Activated naive CD4-positive, alpha-beta T cell treated with Interleukin-2 at 50 U/mL for 16 hours (primary cell): ENCODE data around the gene IQGAP2.

Source experiments
- DNase-seq: peaks from one replicate; pipeline ENCODE4 v3.0.0-alpha.2; 2020

Gene IQGAP2

DNA sequence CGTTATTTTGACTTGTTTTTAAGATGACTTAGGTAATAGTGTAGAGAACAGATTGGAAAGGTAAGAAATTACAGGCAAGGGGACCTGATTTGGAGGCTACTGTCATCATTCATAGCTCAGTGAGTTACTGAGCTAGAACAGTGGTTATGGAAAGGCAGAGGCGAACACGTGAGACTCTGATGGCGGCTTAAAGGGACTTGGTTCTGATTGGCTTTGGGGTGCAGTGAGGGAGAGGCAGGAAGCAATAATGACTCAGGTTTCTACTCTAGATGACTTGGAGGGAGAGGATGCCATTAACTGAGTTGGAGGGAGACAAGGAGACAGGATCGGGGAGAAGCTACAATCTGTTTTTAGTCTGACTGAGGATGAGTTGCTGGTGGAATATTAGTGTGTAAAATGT, 217.1 kb downstream of the IQGAP2 start:
- no peak for DNase-seq

DNA sequence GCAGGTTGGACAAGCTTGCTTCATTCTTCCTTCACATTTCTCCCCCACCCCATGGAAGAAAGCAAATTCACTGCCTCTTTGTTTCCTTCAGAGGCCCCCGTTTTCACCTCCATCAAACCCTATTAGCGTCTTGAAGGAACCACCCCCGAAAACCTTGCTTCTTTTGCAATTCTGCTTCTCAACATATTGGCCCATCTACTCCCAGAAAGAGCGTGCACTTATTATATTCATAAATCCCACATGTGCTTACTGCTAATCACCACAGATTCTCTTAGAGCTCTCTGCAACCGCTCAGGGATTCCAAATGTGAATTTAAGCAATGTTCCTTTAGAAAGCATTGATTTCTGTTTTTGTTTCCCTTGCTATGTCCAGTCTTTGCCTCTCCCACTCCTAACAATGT, 219.0 kb downstream of the IQGAP2 start:
- DNase-seq: no peak

DNA sequence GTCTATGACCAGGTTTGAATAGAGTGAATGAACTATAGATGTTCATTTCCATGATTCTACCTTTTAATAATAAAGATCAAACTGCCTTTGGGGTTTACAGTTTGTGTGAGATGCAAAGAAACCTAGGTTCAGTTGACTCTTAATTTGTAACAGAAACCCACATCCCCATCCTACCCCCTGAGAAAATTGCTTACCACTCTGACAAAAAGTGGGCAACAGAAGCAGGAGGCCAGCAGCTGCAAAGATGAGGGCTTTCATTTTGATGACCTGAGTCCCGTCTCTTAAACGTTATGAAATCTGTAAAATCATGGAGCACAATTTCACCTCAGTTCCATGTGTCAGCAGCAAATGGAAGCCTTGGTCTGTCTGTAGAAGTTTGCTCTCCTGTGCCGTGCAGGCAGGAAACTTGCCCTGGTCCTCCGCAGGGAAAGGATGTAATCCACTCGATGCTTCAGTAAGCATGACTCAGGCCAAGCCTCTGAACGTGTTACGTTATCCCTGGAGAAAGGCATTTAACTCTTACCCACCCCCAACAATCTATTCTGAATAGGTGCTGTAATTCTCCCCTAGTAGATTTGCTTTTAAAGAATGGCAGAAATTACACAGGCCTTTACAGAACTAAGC, 220.0 kb downstream of the IQGAP2 start, which contains the start of gene F2RL2:
Gene F2RL2 (minus strand): TSS at position 431 of the 624 bp plus-strand sequence. CDS start 173 bp downstream, at position 258.
- no peak for DNase-seq

DNA sequence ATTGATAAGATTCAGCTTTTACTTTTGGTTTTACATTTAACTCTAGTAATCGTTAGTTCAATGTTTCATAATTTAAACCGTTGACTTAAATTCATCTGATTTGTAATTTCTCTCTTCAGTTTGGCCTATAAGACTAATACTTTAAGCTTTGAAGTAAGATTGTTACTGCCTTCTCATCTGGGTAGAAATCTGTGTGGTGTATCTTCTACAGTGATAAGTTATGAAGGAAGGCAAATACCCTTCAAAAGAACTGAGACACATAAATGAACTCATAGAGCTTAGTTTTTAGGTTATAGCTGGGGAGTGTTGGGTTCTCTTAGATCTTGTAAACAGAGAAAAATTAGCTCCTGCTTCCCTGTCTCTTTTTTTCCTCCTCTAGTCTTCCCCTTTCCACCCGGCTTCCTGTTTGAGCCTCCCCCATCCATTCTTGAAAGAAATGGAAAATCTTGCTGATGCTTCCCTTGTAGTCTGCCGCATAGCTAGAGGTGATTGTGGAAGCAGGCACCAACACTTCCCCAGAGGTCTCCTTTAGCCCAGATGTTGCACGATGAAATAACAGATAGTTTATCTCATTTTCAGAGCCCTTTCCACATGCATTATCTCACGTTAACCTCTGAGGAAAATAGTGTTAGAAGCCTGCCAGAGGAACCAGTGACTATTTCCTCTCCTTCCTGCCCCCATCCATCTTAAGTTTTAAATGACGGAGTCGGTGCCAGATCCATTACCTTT, 222.2 kb downstream of the IQGAP2 start:
- no peak for DNase-seq

- no peak for DNase-seq
Observed at GRCh38 chr5:76626738-76627137, 223.7 kb downstream of the IQGAP2 start.

DNA sequence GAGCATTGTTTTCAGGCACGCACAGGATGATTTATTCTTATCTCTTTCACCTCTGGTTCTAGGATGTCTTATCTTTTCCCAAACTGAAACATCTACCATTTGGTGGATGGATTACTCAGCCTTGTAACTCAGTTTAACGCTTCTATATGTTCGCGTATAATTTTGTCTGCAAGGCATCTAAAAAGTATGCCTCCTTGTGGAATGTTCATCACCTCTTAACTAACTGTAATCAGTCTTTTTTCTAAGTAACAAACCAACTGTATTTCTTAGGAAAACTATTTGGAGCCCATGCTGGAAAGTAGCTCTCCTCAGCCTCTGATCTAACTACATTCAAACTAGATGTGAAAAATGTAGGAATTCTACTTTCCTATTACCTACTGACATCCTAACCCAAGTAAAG, 231.6 kb downstream of the IQGAP2 start:
- DNase-seq: no peak

GRCh38 chr5:76637490-76637889, 234.4 kb downstream of the IQGAP2 start:
- DNase-seq: no peak

DNA sequence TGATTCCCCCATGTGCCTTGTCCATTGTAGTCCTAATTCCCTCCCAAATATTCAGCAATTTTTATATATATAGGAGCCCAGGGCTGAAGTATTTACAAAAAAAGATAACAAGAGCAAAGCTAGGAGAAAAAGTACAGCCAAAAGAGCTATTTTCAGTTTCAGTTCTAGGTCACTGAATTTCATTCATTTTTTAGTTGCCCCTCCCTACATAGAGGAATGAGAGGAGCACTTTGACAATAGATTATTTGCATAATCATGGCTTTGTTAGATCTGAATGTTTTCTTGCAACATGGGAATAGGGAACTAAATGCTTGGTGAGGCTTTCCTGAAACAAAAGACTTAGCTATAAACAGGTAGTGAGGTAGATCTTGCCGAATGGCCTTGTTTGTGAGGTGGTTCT, 235.4 kb downstream of the IQGAP2 start:
- no peak for DNase-seq

DNA sequence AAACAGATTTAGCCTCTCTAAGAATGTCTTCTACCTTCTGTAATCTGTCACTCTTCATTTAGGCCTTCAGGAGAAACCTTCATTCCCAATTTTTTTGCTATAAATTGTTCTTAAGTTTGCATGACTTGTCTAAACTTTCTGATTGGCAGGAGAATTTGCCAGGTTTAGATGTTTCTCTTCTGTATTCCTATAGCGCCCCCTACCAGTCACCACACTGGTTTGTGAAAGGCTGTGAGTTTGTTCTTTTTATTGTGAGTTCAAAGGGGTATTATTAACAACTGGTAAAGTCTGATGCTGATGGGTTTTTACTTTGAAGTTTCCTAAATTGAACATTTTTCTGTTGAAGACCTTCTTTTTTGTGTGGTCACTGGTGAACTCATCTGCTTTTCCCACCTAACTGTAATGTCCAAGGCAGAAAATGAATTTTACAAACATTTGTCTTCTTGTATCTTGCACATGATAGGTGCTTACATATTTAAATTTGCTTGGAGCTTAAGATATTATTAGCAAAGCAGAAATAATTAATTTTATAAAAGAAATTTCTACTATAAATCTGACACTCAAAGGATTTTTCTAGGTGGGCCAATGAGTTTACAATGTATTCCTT, 238.5 kb downstream of the IQGAP2 start:
- DNase-seq: peak; percentile 59

DNA sequence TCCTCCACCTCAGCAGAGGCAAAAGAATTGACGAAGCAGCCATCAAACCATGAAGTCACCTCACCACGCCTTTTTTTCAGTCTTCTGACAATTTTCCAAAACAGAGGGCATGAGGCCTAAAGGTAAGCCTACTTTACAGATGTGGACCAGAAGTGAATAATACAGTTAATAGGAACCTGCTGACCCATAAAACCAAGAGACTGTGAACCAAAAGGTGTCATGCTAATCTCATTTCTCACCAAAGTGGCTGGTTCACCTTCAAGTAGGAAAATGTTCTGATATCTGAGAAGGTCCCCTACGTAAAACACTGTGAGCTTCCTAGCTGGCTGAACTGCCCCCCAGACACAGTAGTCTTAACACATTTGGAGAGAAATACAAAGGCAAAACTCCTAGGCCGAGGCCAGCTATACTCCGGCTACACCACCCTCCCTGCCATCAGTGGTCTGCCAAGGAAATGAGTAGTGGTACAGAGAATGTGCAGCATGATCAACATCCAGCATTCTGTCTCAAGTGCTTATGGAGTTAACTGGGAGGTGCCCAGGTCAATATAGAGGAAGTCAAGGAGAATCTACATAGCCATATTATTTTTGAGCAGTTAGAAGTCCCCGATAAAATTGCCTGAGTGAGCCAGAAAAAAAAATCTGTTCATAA, 239.4 kb downstream of the IQGAP2 start:
- DNase-seq: no peak

DNA sequence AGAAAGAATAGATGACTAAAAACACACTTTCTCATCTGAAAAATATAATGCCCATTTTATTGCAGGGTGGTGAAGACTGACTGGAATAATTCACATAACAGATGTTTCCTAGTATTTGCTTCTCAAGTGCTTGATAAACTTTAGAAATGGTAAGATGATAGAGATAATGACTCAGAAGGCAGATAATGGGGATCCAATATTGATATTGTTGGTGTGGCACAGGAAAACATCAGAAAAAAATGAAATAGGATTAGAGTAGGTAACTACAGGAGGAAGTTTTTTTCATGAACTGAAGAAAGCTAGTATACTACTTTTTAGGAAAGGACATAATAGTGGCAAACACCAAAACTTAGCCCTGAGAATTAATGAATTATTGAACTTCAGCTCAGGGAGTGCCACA, 240.3 kb downstream of the IQGAP2 start:
- no peak for DNase-seq

DNA sequence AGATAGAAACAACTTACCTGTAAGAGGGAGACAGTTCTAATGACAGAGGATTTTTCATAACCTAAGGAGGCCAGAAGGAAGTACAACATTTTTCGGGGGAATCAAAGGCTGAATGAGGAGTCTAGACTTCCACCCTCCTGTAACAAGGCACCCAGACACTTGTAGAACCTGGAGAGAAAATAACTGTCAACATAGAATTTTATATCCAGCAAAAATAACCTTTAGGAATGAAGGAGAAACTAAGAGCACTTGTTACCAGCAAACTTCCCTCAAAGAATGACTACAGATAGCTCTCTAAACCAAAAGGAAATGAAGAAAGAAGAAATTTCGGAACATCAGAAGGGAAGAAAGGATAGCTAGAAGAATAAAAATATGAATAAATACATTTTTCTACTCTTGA, 246.1 kb downstream of the IQGAP2 start:
- DNase-seq: no peak

- no peak for DNase-seq
Observed at GRCh38 chr5:76652809-76653414, 249.8 kb downstream of the IQGAP2 start.

DNA sequence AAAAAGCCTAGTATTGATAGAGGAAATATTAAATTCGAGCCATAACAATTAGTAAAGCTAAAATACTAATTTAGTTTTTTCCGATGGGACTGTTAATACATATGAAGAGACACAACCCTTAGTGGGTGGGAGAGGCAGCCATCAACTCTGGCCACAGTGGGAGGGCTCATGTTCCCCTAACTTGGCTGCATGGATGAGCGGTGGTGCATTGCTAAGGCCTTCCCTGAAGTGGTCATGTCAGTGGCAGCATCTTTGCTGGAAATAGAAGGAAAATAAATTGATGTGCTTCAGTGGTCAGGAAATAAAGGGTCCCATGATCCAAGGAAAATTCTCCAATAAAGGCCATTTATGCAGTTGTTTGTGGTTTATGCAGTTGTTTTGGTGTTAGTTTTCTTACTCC, 254.0 kb downstream of the IQGAP2 start:
- no peak for DNase-seq

- no peak for DNase-seq
Observed at GRCh38 chr5:76657683-76658311, 254.7 kb downstream of the IQGAP2 start.

DNA sequence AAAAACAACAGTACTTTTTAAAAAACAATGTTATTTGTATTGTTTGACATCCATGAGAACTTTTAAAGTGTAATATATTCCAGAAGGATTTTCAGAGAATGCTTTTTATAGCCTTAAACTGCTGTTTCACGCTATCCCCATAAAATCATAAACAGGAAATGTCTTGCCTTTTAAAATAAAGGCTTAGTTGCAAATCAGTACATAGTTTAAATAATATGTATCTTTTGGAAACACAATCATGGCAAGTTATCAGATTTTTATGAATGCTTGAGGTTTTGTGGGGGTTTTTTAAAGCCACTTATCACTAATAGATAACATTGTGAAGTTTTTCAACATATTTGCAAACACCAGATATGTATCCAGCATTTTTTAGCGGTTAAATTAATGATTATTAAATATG, 257.3 kb downstream of the IQGAP2 start:
- DNase-seq: no peak

DNA sequence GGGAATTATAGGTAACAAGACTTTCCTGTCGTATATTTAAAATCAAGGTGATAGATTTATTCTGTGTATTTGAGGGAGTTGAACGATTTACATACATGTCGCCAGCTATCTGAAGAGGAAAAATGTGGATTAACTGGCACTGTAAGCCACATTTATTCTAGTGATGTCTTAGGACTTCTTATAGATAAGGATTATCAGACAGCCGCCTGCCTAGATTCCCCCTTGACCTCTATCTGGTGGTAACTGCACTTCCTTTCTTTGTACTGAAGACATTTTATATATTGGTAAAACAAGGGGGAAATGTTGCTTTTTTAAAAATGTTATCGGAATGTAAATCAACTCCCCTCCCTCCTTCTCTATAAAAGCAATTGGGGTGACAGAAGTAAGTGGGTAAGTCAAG, 259.4 kb downstream of the IQGAP2 start:
- no peak for DNase-seq

DNA sequence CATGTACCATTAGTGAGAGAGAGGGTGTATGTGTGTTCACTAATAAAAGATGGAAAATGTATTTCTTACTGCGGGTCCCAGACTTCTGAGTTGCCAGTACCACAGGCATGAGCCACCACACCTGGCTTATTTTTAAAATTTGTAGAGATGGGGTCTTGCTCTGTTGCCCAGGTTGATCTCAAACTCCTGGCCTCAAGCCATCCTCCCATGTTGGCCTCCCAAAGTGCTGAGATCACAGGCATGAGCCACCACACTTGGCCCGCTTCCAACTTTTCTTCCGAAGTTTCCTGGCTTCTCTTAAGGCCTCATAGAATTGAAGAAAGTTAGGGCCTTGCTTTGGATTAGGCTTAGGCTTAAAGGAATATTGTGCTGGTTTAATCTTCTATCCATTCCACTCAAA, 260.5 kb downstream of the IQGAP2 start:
- DNase-seq: no peak

DNA sequence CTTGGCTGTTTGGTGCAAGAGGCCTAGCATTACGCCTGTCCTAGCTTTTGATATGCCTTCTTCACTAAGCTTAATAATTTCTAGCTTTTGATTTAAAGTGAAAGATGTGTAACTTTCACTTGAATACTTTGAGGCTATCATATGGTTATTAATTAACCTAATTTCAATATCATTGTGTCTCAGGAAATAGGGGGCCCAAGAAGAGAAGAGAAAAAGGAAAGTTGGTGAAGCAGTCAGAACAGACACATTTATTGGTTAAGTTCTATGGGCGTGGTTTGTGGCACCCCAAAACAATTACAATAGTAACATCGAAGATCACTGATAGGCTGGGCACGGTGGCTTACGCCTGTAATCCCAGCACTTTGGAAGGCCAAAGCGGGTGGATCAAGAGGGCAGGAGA, 261.0 kb downstream of the IQGAP2 start:
- no peak for DNase-seq

DNA sequence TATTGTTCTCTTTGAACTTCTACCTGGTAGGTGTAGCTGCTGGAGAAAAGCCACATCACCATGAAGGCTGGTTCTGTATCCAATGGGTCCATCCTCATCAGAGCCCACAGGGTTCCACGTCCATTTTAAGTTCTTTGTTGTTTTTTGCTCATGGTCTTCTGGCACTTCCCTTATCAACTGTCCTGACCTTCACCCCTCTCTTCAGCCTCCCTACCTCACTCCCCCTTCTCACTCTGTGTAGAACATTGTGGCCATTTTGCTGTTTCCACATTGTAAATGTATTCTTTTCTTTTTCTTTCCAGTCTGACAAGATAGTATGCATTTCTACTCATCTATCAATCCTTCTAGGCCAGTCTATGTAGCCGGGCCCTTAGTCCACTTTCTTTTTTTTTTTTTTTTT, 264.4 kb downstream of the IQGAP2 start:
- no peak for DNase-seq

GRCh38 chr5:76669245-76669644, 266.2 kb downstream of the IQGAP2 start:
- DNase-seq: no peak

DNA sequence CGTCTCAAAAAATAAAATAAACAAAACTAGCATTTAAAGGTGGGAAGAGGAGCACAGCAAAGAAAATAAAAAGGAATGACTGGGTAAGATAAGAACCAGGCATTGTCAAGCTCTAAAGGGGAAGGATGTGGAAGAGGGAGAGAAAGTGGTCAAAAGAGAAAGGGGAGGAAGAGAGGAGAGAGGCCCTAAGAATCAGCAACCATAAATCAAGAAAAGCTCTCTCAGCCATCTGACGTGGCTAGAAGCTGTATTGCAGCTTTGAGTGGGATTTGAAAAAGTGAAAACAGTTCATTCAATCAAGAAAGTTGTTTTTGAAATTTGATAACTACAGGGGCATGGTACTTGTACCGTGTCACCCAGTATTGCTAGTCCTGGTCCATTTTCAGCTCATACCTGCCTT, 267.4 kb downstream of the IQGAP2 start:
- DNase-seq: no peak

GRCh38 chr5:76672242-76672641, 269.2 kb downstream of the IQGAP2 start:
- no peak for DNase-seq
